Uterus (tissue), 4 donors: ENCODE data around the gene GSG1L. TPM values are rescaled to one million over a fixed set of nuclear protein-coding genes. Genes with fewer than 3 reads are reported as not detected.

Experiments used
- DNase-seq, 2 donors: peaks; one replicate each; pipeline ENCODE4 v3.0.0-alpha.2; 2019 to 2020
- H3K27ac ChIP-seq, 2 donors: fragments of 200-600 bp; sonication (generic); 1 replicate in 1 of 2; 2 replicates in 1 of 2; pipeline ENCODE4 v1.5.1; 2016 to 2018
- H3K27me3 ChIP-seq, 2 donors: fragments of 200-600 bp; sonication (generic); one replicate each; pipeline ENCODE4 v1.5.1; 2018 to 2019; ENCODE audit warnings: control low read depth in 1 of 2
- H3K36me3 ChIP-seq, 2 donors: fragments of 200-600 bp; sonication (generic); one replicate each; pipeline ENCODE4 v1.5.1; 2019; ENCODE audit warnings: control low read depth in 1 of 2
- H3K4me1 ChIP-seq, 2 donors: fragments of 200-600 bp; sonication (generic); one replicate each; pipeline ENCODE4 v1.5.1; 2018 to 2019; ENCODE audit warnings: control low read depth in 1 of 2
- H3K4me3 ChIP-seq, 2 donors: fragments of 200-600 bp; sonication (generic); 1 replicate in 1 of 2; 2 replicates in 1 of 2; pipeline ENCODE4 v1.5.1; 2018 to 2019; ENCODE audit warnings: mild to moderate bottlenecking in 1 of 2
- H3K9me3 ChIP-seq, 2 donors: fragments of 200-600 bp; sonication (generic); one replicate each; pipeline ENCODE4 v1.5.1; 2019; ENCODE audit warnings: control low read depth in 1 of 2
- CTCF ChIP-seq, 4 experiments: fragments of 200-600 bp in 2 of 4; fragments of 450-650 bp in 2 of 4; sonication (generic) in 2 of 4; IDR thresholded peaks; one replicate each; pipeline ENCODE4 v1.5.1; 2016 to 2019; ENCODE audit warnings: antibody characterized with exemption in 4 of 4, mild to moderate bottlenecking in 2 of 4, moderate library complexity in 1 of 4
- POLR2A ChIP-seq, 2 donors: fragments of 450-650 bp; IDR thresholded peaks; one replicate each; pipeline ENCODE4 v1.6.1; 2016; ENCODE audit warnings: antibody characterized with exemption in 2 of 2, mild to moderate bottlenecking in 1 of 2, moderate library complexity in 1 of 2
- intact Hi-C: fragments of 100-400 bp; cut with DNase I; formaldehyde crosslinking; loops from one replicate; pipeline ENCODE4 v1.15.1; 2023; ENCODE audit warnings: low total_unique reads
- total RNA-seq, 4 donors: library from RNA; depleted of rRNA in 3 of 4; stranded (reverse); fragments of >200 nt in 3 of 4; gene quantifications; one replicate each; pipeline versions ENCODE4 v1.1.0 to v1.2.4, GENCODE V29; 2014 to 2023
- donor health status: DM: yes; HTN: yes; CAD: no.

Gene GSG1L
- total RNA-seq, 4 donors from 2014 or later, result 0.24 to 0.35 TPM; not detected in 2

- intact Hi-C loops, result no loop called here
- Histone ChIP-seq H3K36me3 (no peaks in the 10 kb centered on the region), H3K9me3 (no peaks in the 10 kb centered on the region), H3K27me3 (no peaks in the 10 kb centered on the region), H3K4me3 (no peak overlapping the region), H3K27ac (no peak overlapping the region), H3K4me1 (no peaks in the 10 kb centered on the region)
- TF ChIP-seq CTCF (IDR thresholded peaks at IDR 0.05) (no peak), POLR2A (IDR thresholded peaks at IDR 0.05) (no peak)
- no peak for DNase-seq
Observed at GRCh38 chr16:27852116-27852515, 211.4 kb downstream of the GSG1L start.

GRCh38 chr16:27851586-27851985, 211.9 kb downstream of the GSG1L start:
- no peaks in the 10 kb centered on the region for H3K27me3 ChIP-seq
- TF ChIP-seq POLR2A (IDR thresholded peaks at IDR 0.05), result no peak
- no peak for TF ChIP-seq CTCF (IDR thresholded peaks at IDR 0.05)
- no peak overlapping the region for H3K27ac ChIP-seq
- no peak overlapping the region for H3K4me3 ChIP-seq
- no peaks in the 10 kb centered on the region for H3K9me3 ChIP-seq
- H3K36me3 ChIP-seq, result no peaks in the 10 kb centered on the region
- DNase-seq, result no peak
- no peaks in the 10 kb centered on the region for H3K4me1 ChIP-seq
- intact Hi-C loops, result no loop called here

GRCh38 chr16:27849621-27850020, 213.9 kb downstream of the GSG1L start:
- no peak overlapping the region for H3K27ac ChIP-seq
- no peak for TF ChIP-seq POLR2A (IDR thresholded peaks at IDR 0.05)
- no peak for TF ChIP-seq CTCF (IDR thresholded peaks at IDR 0.05)
- H3K27me3 ChIP-seq, result no peaks in the 10 kb centered on the region
- H3K9me3 ChIP-seq, result no peaks in the 10 kb centered on the region
- H3K36me3 ChIP-seq, result no peaks in the 10 kb centered on the region
- intact Hi-C loops, result no loop called here
- DNase-seq, result no peak
- H3K4me1 ChIP-seq, result no peaks in the 10 kb centered on the region
- no peak overlapping the region for H3K4me3 ChIP-seq

GRCh38 chr16:27847030-27847550, 216.4 kb downstream of the GSG1L start:
- Histone ChIP-seq H3K27me3 (no peaks in the 10 kb centered on the region), H3K27ac (no peak overlapping the region), H3K4me1 (no peaks in the 10 kb centered on the region), H3K36me3 (no peaks in the 10 kb centered on the region), H3K4me3 (no peak overlapping the region), H3K9me3 (no peaks in the 10 kb centered on the region)
- DNase-seq, result no peak
- intact Hi-C loops, result no loop called here
- TF ChIP-seq CTCF (IDR thresholded peaks at IDR 0.05), result no peak
- no peak for TF ChIP-seq POLR2A (IDR thresholded peaks at IDR 0.05)

GRCh38 chr16:27844826-27845225, 218.7 kb downstream of the GSG1L start:
- Histone ChIP-seq H3K27me3 (no peaks in the 10 kb centered on the region), H3K4me3 (no peak overlapping the region), H3K36me3 (no peaks in the 10 kb centered on the region), H3K27ac (no peak overlapping the region), H3K4me1 (no peaks in the 10 kb centered on the region), H3K9me3 (no peaks in the 10 kb centered on the region)
- intact Hi-C loops, result no loop called here
- DNase-seq, result no peak
- TF ChIP-seq CTCF (IDR thresholded peaks at IDR 0.05) (no peak), POLR2A (IDR thresholded peaks at IDR 0.05) (no peak)
